Epithelial cell of umbilical artery (primary cell): ENCODE data around the gene PERP. TPM values are rescaled to one million over a fixed set of nuclear protein-coding genes. Genes with fewer than 3 reads are reported as not detected.

Experiments
- total RNA-seq: library from RNA; depleted of rRNA; stranded (reverse); fragments of >200 nt; gene quantifications from 2 replicates; pipeline ENCODE4 v1.2.3, GENCODE V29; 2014

PERP gene
- 9.1 and 11.4 TPM in 2 replicates for total RNA-seq

DNA sequence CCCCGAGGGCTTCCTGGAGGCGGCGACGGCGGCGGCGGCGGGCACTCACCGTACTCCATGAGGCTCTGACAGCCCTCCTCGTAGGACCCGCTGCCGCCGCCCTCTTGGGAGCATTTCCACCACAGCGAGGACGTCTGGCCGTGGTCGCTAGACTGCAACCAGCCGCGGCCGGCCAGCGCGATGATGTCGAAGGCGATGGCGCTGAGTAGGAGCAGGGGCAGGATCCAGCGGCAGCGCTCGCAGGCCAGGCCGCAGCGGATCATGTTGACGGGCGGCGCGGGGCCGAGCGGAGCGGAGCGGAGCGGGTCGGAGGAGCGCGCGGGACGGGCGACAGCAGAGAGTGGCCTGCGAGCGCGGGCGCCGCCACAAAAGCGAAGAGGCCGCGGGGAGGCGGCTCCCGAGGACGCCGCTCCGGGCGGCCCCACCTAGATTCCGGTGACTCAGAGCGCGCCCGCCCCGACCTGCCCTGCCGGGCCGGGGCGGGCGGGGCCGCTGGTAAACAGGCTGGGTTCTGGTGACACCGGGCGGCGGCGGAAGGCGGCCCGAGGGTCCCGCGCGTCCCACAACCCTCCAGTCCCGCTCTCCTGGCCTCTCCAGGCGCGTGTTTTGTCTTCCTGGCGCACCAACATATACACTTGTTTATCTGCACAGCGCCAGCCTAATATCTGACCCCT, at the start of gene PERP:
TSS of gene PERP (minus strand) at position 342 of the 674 bp plus-strand sequence. CDS start at position 263, 79 bp downstream.

Other genes with a start within 250 kb of the PERP start
- 0.97 and 7.1 TPM in 2 replicates for gene TNFAIP3, start 240.2 kb downstream of the PERP start, total RNA-seq
- gene ARFGEF3, start 54.5 kb upstream of the PERP start, total RNA-seq = 2.3 and 3.5 TPM in 2 replicates
- not detected in 2 replicates for gene PBOV1, start 111.1 kb upstream of the PERP start, total RNA-seq